MCF 10A (cell line): ENCODE data around the gene FAAP24. TPM values are rescaled to one million over a fixed set of nuclear protein-coding genes. Genes with fewer than 3 reads are reported as not detected.
"Not testable (repeated sequence)": the region's sequence is repeated elsewhere in the genome, so short reads cannot be mapped to it uniquely, and the experiment has no call there.

ENCODE experiments used
- BruUV-seq: library from RNA; stranded (reverse); fragments of 400-500 nt; replicated peaks from 2 replicates; lab custom pipeline; 2021; lab: Mats Ljungman, UMichigan
- CTCF ChIA-PET: fragments of 300-600 bp; sonication (Branson Sonifier 250); formaldehyde crosslinking; extraction: SDS; loops from one replicate; lab custom pipeline; 2021; ENCODE audit warnings: antibody characterized with exemption, inconsistent platforms; lab: Yijun Ruan, JAX
- POLR2A ChIA-PET: fragments of 300-600, 350-650 bp; sonication (Branson Sonifier 250); formaldehyde crosslinking; extraction: SDS; loops from one replicate; lab custom pipeline; 2020; ENCODE audit warnings: antibody characterized with exemption, inconsistent platforms; lab: Yijun Ruan, JAX
- DNase-seq: peaks from one replicate; pipeline ENCODE4 v3.0.0-alpha.2; 2018; ENCODE audit not compliant: unreplicated experiment
- H3K27ac Mint-ChIP-seq: one replicate; pipeline ENCODE4 v1.8.0; 2022; ENCODE audit warnings: mild to moderate bottlenecking, low read depth, mixed read lengths; ENCODE audit not compliant: unreplicated experiment
- H3K27me3 Mint-ChIP-seq: one replicate; pipeline ENCODE4 v1.8.0; 2022; ENCODE audit warnings: mixed read lengths; ENCODE audit not compliant: insufficient read depth, unreplicated experiment
- H3K36me3 Mint-ChIP-seq: one replicate; pipeline ENCODE4 v1.8.0; 2022; ENCODE audit warnings: mild to moderate bottlenecking, moderate library complexity, mixed read lengths; ENCODE audit not compliant: insufficient read depth, unreplicated experiment
- H3K4me1 Mint-ChIP-seq: one replicate; pipeline ENCODE4 v1.8.0; 2022; ENCODE audit warnings: mixed read lengths; ENCODE audit not compliant: insufficient read depth, unreplicated experiment
- H3K4me3 Mint-ChIP-seq: one replicate; pipeline ENCODE4 v1.8.0; 2022; ENCODE audit warnings: mild to moderate bottlenecking, moderate library complexity, mixed read lengths; ENCODE audit not compliant: unreplicated experiment
- H3K9me3 Mint-ChIP-seq: one replicate; pipeline ENCODE4 v1.8.0; 2022; ENCODE audit warnings: mixed read lengths; ENCODE audit not compliant: unreplicated experiment
- intact Hi-C: fragments of 100-400 bp; cut with micrococcal nuclease; formaldehyde crosslinking; loops from 2 replicates; pipeline ENCODE4 v1.14.1; 2022
- total RNA-seq: library from RNA; stranded (reverse); gene quantifications from 2 replicates; pipeline ENCODE4 v1.2.3, GENCODE V29; 2022
- TF ChIP-seq, protein P1 (sequence below): fragments of 200-600 bp; IDR thresholded peaks from one replicate; pipeline ENCODE4 v1.8.0; 2022; ENCODE audit warnings: antibody characterized with exemption, mild to moderate bottlenecking; ENCODE audit not compliant: unreplicated experiment

FAAP24 gene
- total RNA-seq, 1 experiment from 2014 or later, result 4.1 TPM

- Mint-ChIP-seq H3K27ac (no peak overlapping the region), H3K36me3 (peaks cover 18% of the 10 kb centered on the region), H3K4me1 (no peaks in the 10 kb centered on the region), H3K4me3 (no peak overlapping the region), H3K27me3 (no peaks in the 10 kb centered on the region), H3K9me3 (no peaks in the 10 kb centered on the region)
- TF ChIP-seq, protein P1, sequence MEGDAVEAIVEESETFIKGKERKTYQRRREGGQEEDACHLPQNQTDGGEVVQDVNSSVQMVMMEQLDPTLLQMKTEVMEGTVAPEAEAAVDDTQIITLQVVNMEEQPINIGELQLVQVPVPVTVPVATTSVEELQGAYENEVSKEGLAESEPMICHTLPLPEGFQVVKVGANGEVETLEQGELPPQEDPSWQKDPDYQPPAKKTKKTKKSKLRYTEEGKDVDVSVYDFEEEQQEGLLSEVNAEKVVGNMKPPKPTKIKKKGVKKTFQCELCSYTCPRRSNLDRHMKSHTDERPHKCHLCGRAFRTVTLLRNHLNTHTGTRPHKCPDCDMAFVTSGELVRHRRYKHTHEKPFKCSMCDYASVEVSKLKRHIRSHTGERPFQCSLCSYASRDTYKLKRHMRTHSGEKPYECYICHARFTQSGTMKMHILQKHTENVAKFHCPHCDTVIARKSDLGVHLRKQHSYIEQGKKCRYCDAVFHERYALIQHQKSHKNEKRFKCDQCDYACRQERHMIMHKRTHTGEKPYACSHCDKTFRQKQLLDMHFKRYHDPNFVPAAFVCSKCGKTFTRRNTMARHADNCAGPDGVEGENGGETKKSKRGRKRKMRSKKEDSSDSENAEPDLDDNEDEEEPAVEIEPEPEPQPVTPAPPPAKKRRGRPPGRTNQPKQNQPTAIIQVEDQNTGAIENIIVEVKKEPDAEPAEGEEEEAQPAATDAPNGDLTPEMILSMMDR, result peak; percentile 73
- no TSS peak for BruUV-seq
- ChIA-PET POLR2A (interaction anchor here (0.6 to 1.2 kb wide), 3 partner anchors 80 to 582 kb away, joined by 3 to 5 read pairs (median 3); no protein-coding TSS in a partner anchor), CTCF (interaction anchor here (0.6 to 7.0 kb wide), 49 partner anchors 9 to 1438 kb away, joined by 3 to 98 read pairs (median 4); partner anchors contain the start of genes GPATCH1 and RHPN2)
- peak; percentile 74 for DNase-seq
- intact Hi-C loops, result loop anchor here (1.0 kb wide), 1 partner anchor 105 kb away; the partner anchor contains the start of gene GPATCH1
Measured at GRCh38 chr19:32976223-32976805, 4.3 kb downstream of the FAAP24 start.

- ChIA-PET POLR2A (no interaction called here), CTCF (interaction anchor here (0.6 to 7.0 kb wide), 16 partner anchors 8 to 381 kb away, joined by 3 to 98 read pairs (median 6); no protein-coding TSS in a partner anchor)
- H3K4me1 Mint-ChIP-seq, result no peaks in the 10 kb centered on the region
- H3K27ac Mint-ChIP-seq, result no peak overlapping the region
- no peaks in the 10 kb centered on the region for H3K9me3 Mint-ChIP-seq
- peaks cover 18% of the 10 kb centered on the region for H3K36me3 Mint-ChIP-seq
- H3K27me3 Mint-ChIP-seq, result no peaks in the 10 kb centered on the region
- DNase-seq, result peak; percentile 55
- intact Hi-C loops, result no loop called here
- no peak overlapping the region for H3K4me3 Mint-ChIP-seq
- no TSS peak for BruUV-seq
- TF ChIP-seq, protein P1, result no peak
Measured at GRCh38 chr19:32977280-32977679, 5.2 kb downstream of the FAAP24 start.

- H3K4me3 Mint-ChIP-seq, H3K9me3 Mint-ChIP-seq, BruUV-seq, intact Hi-C loops, DNase-seq, POLR2A ChIA-PET, H3K27me3 Mint-ChIP-seq, H3K4me1 Mint-ChIP-seq, H3K27ac Mint-ChIP-seq: not testable (repeated sequence)
- CTCF ChIA-PET, result interaction anchor here (0.6 to 7.0 kb wide), 8 partner anchors 20 to 149 kb away, joined by 3 to 98 read pairs (median 11); no protein-coding TSS in a partner anchor
- peaks cover 18% of the 10 kb centered on the region for H3K36me3 Mint-ChIP-seq
Measured at GRCh38 chr19:32977813-32978212, 5.8 kb downstream of the FAAP24 start.

DNA sequence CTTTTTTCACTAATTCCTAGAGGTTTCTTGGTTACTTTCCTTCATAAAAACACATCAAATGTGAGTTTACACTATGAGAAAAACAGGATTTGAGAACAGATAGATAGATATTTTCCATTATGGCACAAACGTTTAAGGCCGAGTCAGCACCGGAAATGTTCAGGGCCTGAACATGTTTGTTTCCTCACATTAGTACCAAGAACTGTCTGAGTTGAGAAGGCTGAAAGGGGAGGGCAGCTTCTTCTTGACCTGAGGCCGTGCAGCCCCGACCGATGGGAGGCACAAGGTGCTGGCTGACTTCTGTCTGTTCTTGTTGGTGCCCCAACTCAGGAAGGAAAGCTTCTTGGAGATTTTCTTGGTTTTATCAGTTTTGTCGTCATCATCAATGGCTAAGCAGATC, 7.8 kb downstream of the FAAP24 start:
- H3K4me3 Mint-ChIP-seq, H3K9me3 Mint-ChIP-seq, H3K27me3 Mint-ChIP-seq, POLR2A ChIA-PET, H3K27ac Mint-ChIP-seq, DNase-seq, CTCF ChIA-PET, BruUV-seq, H3K4me1 Mint-ChIP-seq, intact Hi-C loops: not testable (repeated sequence)
- H3K36me3 Mint-ChIP-seq, result peaks cover 18% of the 10 kb centered on the region

DNA sequence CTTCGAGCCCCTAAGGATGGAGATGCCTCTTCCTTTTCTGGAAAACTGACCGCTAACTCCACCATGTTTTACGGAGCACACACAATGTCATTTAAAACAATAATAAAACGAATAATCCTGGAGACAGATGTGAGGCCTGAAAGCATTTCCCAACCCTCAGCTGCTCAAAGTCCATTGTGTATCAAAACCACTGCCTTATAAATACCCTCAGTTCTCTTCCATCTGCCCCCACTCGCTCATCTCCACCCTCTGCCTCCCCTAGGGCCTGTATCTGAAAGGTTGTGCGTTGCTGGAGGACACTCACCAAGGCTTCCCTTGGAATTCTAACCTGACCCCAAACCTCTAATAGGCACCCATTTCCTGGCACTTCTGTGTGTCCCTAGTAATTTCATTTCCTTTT, 10.4 kb downstream of the FAAP24 start:
- CTCF ChIA-PET, H3K27ac Mint-ChIP-seq: not testable (repeated sequence)

DNA sequence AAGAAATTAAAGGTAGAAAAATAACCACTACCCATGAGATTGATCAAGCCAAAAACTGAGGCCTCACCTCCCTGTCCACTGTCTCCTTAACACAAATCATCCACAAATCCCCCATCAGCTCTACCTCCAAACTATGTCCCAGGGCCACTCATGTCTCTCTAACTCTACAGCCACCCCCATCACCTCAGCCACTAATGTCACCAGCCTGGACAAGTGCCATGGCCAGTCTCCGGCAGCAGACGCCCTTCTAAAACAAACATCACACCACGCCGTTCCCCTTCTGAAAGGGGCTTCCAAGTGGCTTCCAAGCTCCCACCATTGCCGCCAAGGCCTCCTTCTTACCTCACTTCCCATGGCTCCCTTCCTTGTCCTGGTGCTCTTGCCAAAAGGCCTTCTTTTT, 16.2 kb downstream of the FAAP24 start:
- not testable (repeated sequence) for H3K27ac Mint-ChIP-seq
- peaks cover 44% of the 10 kb centered on the region for H3K36me3 Mint-ChIP-seq

More for the DNA sequence above, 10.4 kb downstream of the FAAP24 start:
- H3K4me1 Mint-ChIP-seq, intact Hi-C loops, DNase-seq, POLR2A ChIA-PET, H3K9me3 Mint-ChIP-seq, BruUV-seq, H3K36me3 Mint-ChIP-seq, H3K4me3 Mint-ChIP-seq, H3K27me3 Mint-ChIP-seq: not testable (repeated sequence)

More for the DNA sequence above, 16.2 kb downstream of the FAAP24 start:
- H3K9me3 Mint-ChIP-seq, H3K27me3 Mint-ChIP-seq, intact Hi-C loops, BruUV-seq, CTCF ChIA-PET, H3K4me1 Mint-ChIP-seq, POLR2A ChIA-PET, DNase-seq, H3K4me3 Mint-ChIP-seq: not testable (repeated sequence)
